Measurements from ENCODE around the gene GALNT12. TPM values are rescaled to one million over a fixed set of nuclear protein-coding genes. Genes with fewer than 3 reads are reported as not detected.

Gene GALNT12
- polyA plus RNA-seq, 1 donor (not counting 4 experiments of a cell fraction or from before 2014, with no cell fraction given) = 1.8 TPM

GRCh38 chr9:98784831-98785806 is 22.4 kb upstream of the GALNT12 start:
- peaks cover 3 to 22% of the 10 kb centered on the region in 2 experiments for H3K36me3 ChIP-seq (ENCODE audit: control insufficient read depth in 2 of 2, extremely low read depth in 1 of 2, insufficient read depth in 2 of 2, low read length in 2 of 2)
- no peaks in the 10 kb centered on the region for H4K20me1 ChIP-seq (ENCODE audit: control insufficient read depth, extremely low read depth, insufficient read depth, low read length)
- no peaks in the 10 kb centered on the region for H3K9me1 ChIP-seq (ENCODE audit: control insufficient read depth, extremely low read depth, insufficient read depth, low read length)
- no peak overlapping the region for H2AFZ ChIP-seq (ENCODE audit: control insufficient read depth, low read length)
- H3K27me3 ChIP-seq (ENCODE audit: control insufficient read depth, extremely low read depth, insufficient read depth, low read length) = no peaks in the 10 kb centered on the region
- H3K4me1 ChIP-seq (ENCODE audit: control insufficient read depth, extremely low read depth, insufficient read depth, low read length) = peaks cover 16% of the 10 kb centered on the region
- no peaks in the 10 kb centered on the region for H3K9me3 ChIP-seq (ENCODE audit: control insufficient read depth, low read depth, low read length)
- H3K27ac ChIP-seq (ENCODE audit: control insufficient read depth, insufficient read depth, low read length) = no peak overlapping the region
- dilution Hi-C loops (cut with MboI; ENCODE audit: extremely low pct_ligation_motif_present, low sequenced_read_pairs) = no loop called here
- H3K4me2 ChIP-seq (ENCODE audit: control insufficient read depth, extremely low read depth, insufficient read depth, low read depth, low read length) = no peak overlapping the region
- DNase-seq (ENCODE audit: low read depth, low spot score) = no peak
- H3K79me2 ChIP-seq (ENCODE audit: control insufficient read depth, insufficient read depth, low read length) = no peaks in the 10 kb centered on the region
- no peak for TF ChIP-seq EZH2 (IDR thresholded peaks at IDR 0.05; ENCODE audit: low read length)
- TF ChIP-seq, protein P1, sequence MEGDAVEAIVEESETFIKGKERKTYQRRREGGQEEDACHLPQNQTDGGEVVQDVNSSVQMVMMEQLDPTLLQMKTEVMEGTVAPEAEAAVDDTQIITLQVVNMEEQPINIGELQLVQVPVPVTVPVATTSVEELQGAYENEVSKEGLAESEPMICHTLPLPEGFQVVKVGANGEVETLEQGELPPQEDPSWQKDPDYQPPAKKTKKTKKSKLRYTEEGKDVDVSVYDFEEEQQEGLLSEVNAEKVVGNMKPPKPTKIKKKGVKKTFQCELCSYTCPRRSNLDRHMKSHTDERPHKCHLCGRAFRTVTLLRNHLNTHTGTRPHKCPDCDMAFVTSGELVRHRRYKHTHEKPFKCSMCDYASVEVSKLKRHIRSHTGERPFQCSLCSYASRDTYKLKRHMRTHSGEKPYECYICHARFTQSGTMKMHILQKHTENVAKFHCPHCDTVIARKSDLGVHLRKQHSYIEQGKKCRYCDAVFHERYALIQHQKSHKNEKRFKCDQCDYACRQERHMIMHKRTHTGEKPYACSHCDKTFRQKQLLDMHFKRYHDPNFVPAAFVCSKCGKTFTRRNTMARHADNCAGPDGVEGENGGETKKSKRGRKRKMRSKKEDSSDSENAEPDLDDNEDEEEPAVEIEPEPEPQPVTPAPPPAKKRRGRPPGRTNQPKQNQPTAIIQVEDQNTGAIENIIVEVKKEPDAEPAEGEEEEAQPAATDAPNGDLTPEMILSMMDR (optimal IDR thresholded peaks at IDR 0.05 in 1 of 3, IDR thresholded peaks at IDR 0.05 in 1 of 3, conservative IDR thresholded peaks at IDR 0.05 in 1 of 3; ENCODE audit: extremely low read depth in 1 of 3, insufficient read depth in 2 of 3, low read length in 3 of 3) = no peak
- no peak overlapping the region for H3K4me3 ChIP-seq (ENCODE audit: control insufficient read depth in 2 of 3, extremely low read depth in 1 of 3, insufficient read depth in 2 of 3, low read depth in 1 of 3, low read length in 3 of 3)
- H3K9ac ChIP-seq (ENCODE audit: control insufficient read depth, extremely low read depth, insufficient read depth, low read length) = no peak overlapping the region
- FAIRE-seq = no peak

DNA sequence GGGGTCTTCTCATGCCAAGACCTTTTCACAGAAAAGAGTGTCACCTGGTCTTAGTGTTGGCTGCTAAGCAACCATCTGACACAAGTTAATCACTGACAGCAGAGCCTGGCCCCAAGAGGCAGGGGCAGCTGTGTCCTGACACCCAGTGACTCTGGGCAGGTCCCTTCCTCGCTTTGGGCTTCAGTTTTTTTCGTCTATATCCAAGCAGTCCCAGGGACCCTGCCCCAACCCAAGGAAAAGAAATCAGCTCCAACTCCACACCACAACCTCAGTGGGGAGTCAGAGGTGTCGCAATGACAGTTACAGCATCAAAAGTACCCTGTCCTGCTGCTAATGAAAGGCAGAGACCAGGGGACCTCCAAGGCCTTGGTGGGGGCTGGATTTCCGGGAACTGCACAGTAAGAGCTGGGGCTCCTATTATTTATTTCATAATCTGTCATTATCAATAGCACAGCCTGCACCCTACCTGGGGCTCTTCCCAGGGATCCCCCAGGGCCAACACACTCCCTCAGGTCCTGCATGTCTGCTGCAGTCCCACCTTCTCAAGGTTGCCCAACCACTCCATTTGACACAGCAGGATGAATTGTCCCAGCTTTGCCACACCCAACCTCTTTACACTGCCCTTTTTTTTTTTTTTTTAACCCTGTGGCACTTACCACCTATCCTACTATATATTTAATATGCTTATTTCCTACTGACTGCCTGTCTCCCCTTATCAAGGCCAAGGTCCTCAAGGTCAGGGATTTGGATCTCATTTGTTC is 20.5 kb upstream of the GALNT12 start:
- H3K27ac ChIP-seq (ENCODE audit: control insufficient read depth, insufficient read depth, low read length) = no peak overlapping the region
- dilution Hi-C loops (cut with MboI; ENCODE audit: extremely low pct_ligation_motif_present, low sequenced_read_pairs) = no loop called here
- no peaks in the 10 kb centered on the region for H3K9me3 ChIP-seq (ENCODE audit: control insufficient read depth, low read depth, low read length)
- FAIRE-seq (no peak), DNase-seq (ENCODE audit: low read depth, low spot score) (no peak)
- H3K9ac ChIP-seq (ENCODE audit: control insufficient read depth, extremely low read depth, insufficient read depth, low read length) = no peak overlapping the region
- H3K4me1 ChIP-seq (ENCODE audit: control insufficient read depth, extremely low read depth, insufficient read depth, low read length) = peaks cover 26% of the 10 kb centered on the region
- H2AFZ ChIP-seq (ENCODE audit: control insufficient read depth, low read length) = no peak overlapping the region
- H3K79me2 ChIP-seq (ENCODE audit: control insufficient read depth, insufficient read depth, low read length) = peaks cover 6% of the 10 kb centered on the region
- no peaks in the 10 kb centered on the region for H3K27me3 ChIP-seq (ENCODE audit: control insufficient read depth, extremely low read depth, insufficient read depth, low read length)
- no peak overlapping the region for H3K4me2 ChIP-seq (ENCODE audit: control insufficient read depth, extremely low read depth, insufficient read depth, low read depth, low read length)
- peaks cover 3 to 15% of the 10 kb centered on the region in 2 experiments for H3K36me3 ChIP-seq (ENCODE audit: control insufficient read depth in 2 of 2, extremely low read depth in 1 of 2, insufficient read depth in 2 of 2, low read length in 2 of 2)
- H3K9me1 ChIP-seq (ENCODE audit: control insufficient read depth, extremely low read depth, insufficient read depth, low read length) = no peaks in the 10 kb centered on the region
- H3K4me3 ChIP-seq (ENCODE audit: control insufficient read depth in 2 of 3, extremely low read depth in 1 of 3, insufficient read depth in 2 of 3, low read depth in 1 of 3, low read length in 3 of 3) = no peak overlapping the region
- TF ChIP-seq, protein P1 (optimal IDR thresholded peaks at IDR 0.05 in 1 of 3, IDR thresholded peaks at IDR 0.05 in 1 of 3, conservative IDR thresholded peaks at IDR 0.05 in 1 of 3; ENCODE audit: extremely low read depth in 1 of 3, insufficient read depth in 2 of 3, low read length in 3 of 3) = no peak
- no peak for TF ChIP-seq EZH2 (IDR thresholded peaks at IDR 0.05; ENCODE audit: low read length)
- H4K20me1 ChIP-seq (ENCODE audit: control insufficient read depth, extremely low read depth, insufficient read depth, low read length) = no peaks in the 10 kb centered on the region
